Activated T-helper 1 cell treated with anti-CD3 and anti-CD28 coated beads, Interleukin-2, amount 50 U/mL, for 16 hours (primary cell): Measurements from ENCODE around the gene DNAJC11.
"Not testable (repeated sequence)": the region's sequence is repeated elsewhere in the genome, so short reads cannot be mapped to it uniquely, and the experiment has no call there.

Source experiments
- DNase-seq, 2 donors: peaks; one replicate each; pipeline ENCODE4 v3.0.0-alpha.2; 2020; ENCODE audit warnings: low read depth in 1 of 2, low spot score in 1 of 2

DNAJC11 gene

GRCh38 chr1:6695868-6696267 lies 5.7 kb downstream of the DNAJC11 start:
- DNase-seq, result no peak

GRCh38 chr1:6694121-6694713 lies 7.4 kb downstream of the DNAJC11 start:
- DNase-seq, result no peak

GRCh38 chr1:6692956-6693355 lies 8.7 kb downstream of the DNAJC11 start:
- DNase-seq, result no peak

GRCh38 chr1:6691507-6691906 lies 10.1 kb downstream of the DNAJC11 start:
- DNase-seq, result no peak

DNA sequence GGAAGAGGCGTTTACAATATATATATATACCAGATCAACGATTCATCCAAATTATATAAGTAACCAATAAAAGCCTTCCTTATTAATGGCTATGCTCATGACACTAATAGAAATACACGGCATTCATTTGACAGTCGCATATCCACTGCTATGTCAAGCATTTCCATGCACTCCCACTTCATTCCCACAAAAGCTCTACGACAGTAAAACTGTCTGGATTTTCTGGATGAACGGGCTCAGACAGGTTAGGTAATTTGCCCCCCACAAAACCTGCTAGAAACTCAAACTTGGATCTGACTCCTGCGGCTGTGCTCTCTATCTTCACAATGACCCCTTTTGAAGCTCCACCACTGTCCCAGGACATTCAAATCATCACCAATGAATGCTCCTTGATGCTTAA lies 11.4 kb downstream of the DNAJC11 start:
- no peak for DNase-seq

DNA sequence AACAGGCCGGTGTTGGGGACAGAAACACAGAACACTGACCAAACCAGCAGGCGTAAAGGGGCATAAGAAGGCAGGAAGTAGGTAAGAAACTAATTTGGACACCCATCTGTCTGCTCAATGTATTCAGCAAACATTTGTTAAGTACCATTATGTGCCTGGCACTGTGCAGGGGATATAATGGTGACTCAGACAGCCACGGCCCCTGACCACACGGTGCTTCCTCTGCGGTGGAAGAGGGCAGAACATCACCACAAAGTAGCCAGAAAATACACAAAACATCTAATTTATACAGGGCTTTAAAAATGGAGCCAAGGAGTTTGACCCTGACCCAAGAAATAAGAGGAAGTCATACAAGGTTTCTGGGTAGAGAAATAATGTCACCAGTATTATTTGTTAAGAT lies 12.9 kb downstream of the DNAJC11 start:
- DNase-seq, result no peak

GRCh38 chr1:6688001-6688400 lies 13.6 kb downstream of the DNAJC11 start:
- no peak for DNase-seq

GRCh38 chr1:6686294-6686693 lies 15.3 kb downstream of the DNAJC11 start:
- DNase-seq, result no peak

DNA sequence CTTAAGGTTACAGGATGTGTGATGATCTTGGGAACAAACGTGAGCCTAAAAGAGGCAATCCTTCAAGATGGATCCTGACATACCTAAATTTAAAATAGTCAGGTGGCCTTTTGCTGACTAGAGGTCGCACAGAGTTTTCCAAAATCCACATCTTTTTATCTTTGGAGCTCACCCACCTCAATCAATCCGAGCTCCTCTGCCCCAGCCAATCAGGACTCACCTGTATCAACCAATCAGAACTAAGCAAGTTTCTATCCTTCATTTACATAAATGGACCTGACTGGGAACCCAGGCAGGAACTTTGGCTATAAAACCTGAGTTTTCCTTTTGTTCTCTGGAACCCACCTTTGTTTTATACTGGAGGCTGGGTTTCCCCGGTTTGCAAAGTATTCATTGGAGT lies 16.2 kb downstream of the DNAJC11 start:
- DNase-seq, result no peak

- no peak for DNase-seq
These were observed 18.2 kb downstream of the DNAJC11 start for GRCh38 chr1:6683434-6683833.

DNA sequence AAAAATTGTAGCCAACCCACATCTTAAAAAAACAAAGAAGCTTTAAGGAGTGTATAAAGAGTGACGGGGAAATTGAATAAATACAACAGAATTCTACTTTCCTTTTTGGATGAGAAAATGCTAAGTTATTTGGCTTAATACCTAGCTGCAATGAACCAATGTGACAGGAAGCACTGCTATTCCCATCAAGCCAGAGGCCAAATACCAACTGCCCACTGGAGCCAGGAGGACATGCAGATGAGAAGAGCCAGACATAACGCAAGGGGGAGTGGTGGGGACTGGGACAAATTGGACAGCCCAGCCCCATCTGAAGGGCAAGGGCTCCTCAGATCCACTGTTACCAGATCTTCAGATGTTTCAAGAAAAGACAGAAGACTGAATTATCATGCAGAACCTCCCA lies 25.7 kb downstream of the DNAJC11 start:
- no peak for DNase-seq

DNA sequence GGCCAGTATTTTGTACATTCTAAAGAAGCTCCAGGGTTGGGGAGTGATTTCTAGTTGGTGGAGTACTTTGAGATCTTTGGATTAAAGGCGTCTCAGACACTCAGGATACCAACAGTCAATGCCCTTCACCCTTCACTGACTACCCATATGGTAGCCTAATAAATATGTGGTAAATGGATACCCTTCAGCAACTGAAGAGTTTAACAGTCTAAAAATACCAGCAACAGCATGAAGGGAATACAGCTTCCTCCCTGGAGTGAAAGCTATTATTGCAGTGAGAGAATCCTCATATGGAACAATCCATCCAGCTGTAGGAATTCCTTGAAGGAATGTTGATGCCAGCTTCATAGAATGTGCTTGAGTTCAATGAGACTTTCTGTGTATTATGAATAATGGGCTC lies 26.8 kb downstream of the DNAJC11 start:
- DNase-seq, result no peak

GRCh38 chr1:6673816-6674398 lies 27.7 kb downstream of the DNAJC11 start:
- DNase-seq, result no peak

DNA sequence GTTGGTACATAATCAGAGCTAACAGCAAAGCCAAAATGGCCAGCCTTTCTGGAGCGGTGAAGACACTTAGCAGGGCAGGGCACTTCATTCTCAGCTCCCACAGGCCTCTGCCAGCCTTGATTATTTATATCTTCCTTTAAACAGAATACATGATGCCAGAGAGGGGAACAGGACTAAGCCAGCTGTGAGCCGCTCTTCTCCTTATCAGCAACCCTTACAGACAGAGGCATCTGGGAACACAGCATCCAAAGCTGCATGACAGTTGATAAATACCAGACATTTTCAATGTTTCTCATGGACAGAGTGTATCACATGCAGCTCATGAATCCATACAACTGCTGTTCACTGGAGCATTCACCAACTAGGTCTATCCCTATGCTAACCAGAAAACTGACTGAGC lies 29.1 kb downstream of the DNAJC11 start:
- DNase-seq, result no peak

GRCh38 chr1:6668503-6668902 lies 33.1 kb downstream of the DNAJC11 start:
- DNase-seq, result no peak

- no peak for DNase-seq
These were observed 34.5 kb downstream of the DNAJC11 start for GRCh38 chr1:6667139-6667538.

GRCh38 chr1:6666696-6667095 lies 34.9 kb downstream of the DNAJC11 start:
- DNase-seq, result no peak

GRCh38 chr1:6662468-6662867 lies 39.1 kb downstream of the DNAJC11 start:
- not testable (repeated sequence) for DNase-seq

- no peak for DNase-seq
These were observed 41.1 kb downstream of the DNAJC11 start for GRCh38 chr1:6660415-6661049.

DNA sequence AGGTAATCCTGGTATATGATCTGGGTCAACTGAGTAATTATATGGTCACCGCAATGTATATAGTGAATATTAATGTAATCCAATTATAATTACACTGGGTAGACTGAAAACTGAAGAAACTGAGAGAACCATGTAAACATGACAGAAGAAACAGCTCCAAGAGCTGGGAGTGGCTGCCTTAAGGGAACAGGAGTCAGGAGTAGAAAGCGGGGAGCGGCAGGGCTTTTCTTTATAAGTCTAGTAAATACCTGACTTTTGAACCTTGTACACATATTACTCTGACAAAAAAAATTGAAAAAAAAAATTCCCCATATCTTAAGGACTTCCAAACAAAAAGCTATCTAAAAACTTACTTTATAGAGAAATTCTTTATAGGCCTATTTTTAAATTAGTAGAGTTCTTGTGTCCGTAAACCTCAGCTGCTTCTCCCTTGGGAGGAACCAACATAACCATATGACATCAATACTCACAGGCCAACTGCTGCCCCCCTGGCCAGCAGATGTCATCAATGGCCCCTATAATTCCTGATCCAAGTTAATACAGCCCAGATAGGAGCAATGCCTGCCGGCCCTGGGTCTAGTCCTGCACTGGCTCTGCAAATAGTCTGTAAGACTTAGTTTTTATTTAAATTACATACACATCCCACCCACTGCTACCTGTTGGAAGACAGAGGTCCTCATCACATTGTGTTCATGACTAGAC lies 43.1 kb downstream of the DNAJC11 start:
- DNase-seq, result no peak

DNA sequence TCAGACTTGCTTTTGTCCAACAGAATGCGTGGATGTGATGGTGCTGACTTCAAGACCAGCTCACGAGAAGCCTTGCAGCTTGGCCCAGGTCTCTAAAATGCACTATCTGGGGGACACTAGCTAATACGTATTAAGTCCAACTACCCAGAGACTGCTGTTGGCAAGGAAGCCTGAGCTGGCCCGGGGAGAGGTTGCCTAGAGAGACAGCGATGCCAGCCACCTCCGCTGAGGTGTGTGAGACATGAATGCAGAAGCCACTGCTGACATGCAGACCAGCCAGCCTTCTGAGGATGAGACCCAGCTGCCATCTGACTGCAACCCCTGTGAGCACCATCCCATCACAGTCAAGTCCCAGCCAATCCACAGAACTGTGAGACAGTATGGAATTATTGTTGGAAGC lies 44.5 kb downstream of the DNAJC11 start:
- DNase-seq, result no peak
